Suprapubic skin (tissue), 4 donors: ENCODE results near the gene ZNF180. TPM values are rescaled to one million over a fixed set of nuclear protein-coding genes. Genes with fewer than 3 reads are reported as not detected.

ENCODE experiments used
- DNase-seq, 2 donors: peaks; one replicate each; pipeline ENCODE4 v3.0.0-alpha.2; 2019; ENCODE audit warnings: low spot score in 2 of 2
- H3K27ac ChIP-seq: fragments of 200-600 bp; sonication (generic); one replicate; pipeline ENCODE4 v1.5.1; 2019
- H3K27me3 ChIP-seq: fragments of 200-600 bp; sonication (generic); one replicate; pipeline ENCODE4 v1.5.1; 2019
- H3K36me3 ChIP-seq: fragments of 200-600 bp; sonication (generic); one replicate; pipeline ENCODE4 v1.5.1; 2019
- H3K4me1 ChIP-seq: fragments of 200-600 bp; sonication (generic); one replicate; pipeline ENCODE4 v1.5.1; 2019
- H3K4me3 ChIP-seq: fragments of 200-600 bp; sonication (generic); one replicate; pipeline ENCODE4 v1.5.1; 2019; ENCODE audit warnings: mild to moderate bottlenecking
- H3K9me3 ChIP-seq: fragments of 200-600 bp; sonication (generic); one replicate; pipeline ENCODE4 v1.5.1; 2019
- CTCF ChIP-seq, 2 donors: fragments of 200-600 bp in 1 of 2; fragments of 450-650 bp in 1 of 2; sonication (generic) in 1 of 2; IDR thresholded peaks; one replicate each; pipeline ENCODE4 v1.5.1; 2016 to 2019; ENCODE audit warnings: antibody characterized with exemption in 2 of 2, mild to moderate bottlenecking in 1 of 2, moderate library complexity in 1 of 2
- EP300 ChIP-seq: sonication (generic); formaldehyde crosslinking; IDR thresholded peaks from one replicate; pipeline ENCODE4 v1.6.1; 2017; ENCODE audit warnings: antibody characterized with exemption
- POLR2A ChIP-seq, 2 donors: fragments of 450-650 bp; IDR thresholded peaks; one replicate each; pipeline ENCODE4 v1.6.1; 2017; ENCODE audit warnings: antibody characterized with exemption in 2 of 2, mild to moderate bottlenecking in 2 of 2, moderate library complexity in 2 of 2
- POLR2AphosphoS5 ChIP-seq, 3 donors: sonication (generic); formaldehyde crosslinking; IDR thresholded peaks; one replicate each; pipeline ENCODE4 v1.6.1; 2017; ENCODE audit warnings: antibody characterized with exemption in 3 of 3
- WGBS: methylation state at CpG from one replicate; pipeline ENCODE4 v1.1.5; 2018; 5-methylcytosine and 5-hydroxymethylcytosine counted together
- total RNA-seq, 4 donors: library from RNA; depleted of rRNA; stranded (reverse); fragments of >200 nt; gene quantifications; one replicate each; pipeline ENCODE4 v1.1.0, GENCODE V29; 2016

ZNF180 gene
- total RNA-seq, 4 donors from 2014 or later: 7.7 to 11.7 (median 10.3) TPM

GRCh38 chr19:44435441-44435840 lies 64.9 kb downstream of the ZNF180 start:
- Histone ChIP-seq H3K27me3 (no peaks in the 10 kb centered on the region), H3K4me1 (no peaks in the 10 kb centered on the region), H3K36me3 (peaks cover 6% of the 10 kb centered on the region), H3K4me3 (no peak overlapping the region), H3K9me3 (peaks cover 30% of the 10 kb centered on the region), H3K27ac (no peak overlapping the region)
- TF ChIP-seq POLR2A (IDR thresholded peaks at IDR 0.05): no peak
- no peak for TF ChIP-seq CTCF (IDR thresholded peaks at IDR 0.05)
- TF ChIP-seq POLR2AphosphoS5 (IDR thresholded peaks at IDR 0.05): no peak
- no peak for TF ChIP-seq EP300
- DNase-seq: no peak
- 96% methylated on average over 2 of the region's 2 CpGs for WGBS

- Histone ChIP-seq H3K9me3 (peaks cover 44% of the 10 kb centered on the region), H3K36me3 (peaks cover 11% of the 10 kb centered on the region), H3K27ac (no peak overlapping the region), H3K27me3 (no peaks in the 10 kb centered on the region), H3K4me1 (no peaks in the 10 kb centered on the region), H3K4me3 (no peak overlapping the region)
- TF ChIP-seq CTCF (IDR thresholded peaks at IDR 0.05): no peak
- TF ChIP-seq POLR2AphosphoS5 (IDR thresholded peaks at IDR 0.05): no peak
- no peak for TF ChIP-seq EP300
- TF ChIP-seq POLR2A (IDR thresholded peaks at IDR 0.05): no peak
- 53% methylated on average over 1 of the region's 1 CpG for WGBS
- no peak for DNase-seq
Observed at GRCh38 chr19:44430956-44431355, 69.4 kb downstream of the ZNF180 start.

Other genes with a start within 250 kb of the ZNF180 start
- under 1 TPM in 2 of 4 donors, not detected in 2; 0.24 to 0.38 TPM for gene ZNF233, start 240.6 kb downstream of the ZNF180 start, total RNA-seq
- gene ZNF235, start 195.5 kb downstream of the ZNF180 start, total RNA-seq: 10 to 100 TPM in 1 of 4 donors, 1 to 10 TPM in 3; 2.1 to 11.8 (median 7.0) TPM
- 1 to 10 TPM; 1.6 to 7.0 (median 3.5) TPM for gene ZNF112, start 143.8 kb downstream of the ZNF180 start, total RNA-seq
- 1 to 10 TPM in 1 of 4 donors, under 1 TPM in 3; 0.21 to 2.8 (median 0.68) TPM for gene ZNF285, start 98.9 kb downstream of the ZNF180 start, total RNA-seq
- gene ZNF229, start 52.0 kb downstream of the ZNF180 start, total RNA-seq: 10 to 100 TPM in 1 of 4 donors, 1 to 10 TPM in 1, under 1 TPM in 2; 0.83 to 10.6 (median 1.6) TPM
- gene CEACAM20, start 29.2 kb upstream of the ZNF180 start, total RNA-seq: under 1 TPM in 1 of 4 donors, not detected in 3; 0.40 TPM
- not detected for gene IGSF23, start 113.0 kb upstream of the ZNF180 start, total RNA-seq
- gene PVR, start 143.4 kb upstream of the ZNF180 start, total RNA-seq: 10 to 100 TPM; 14.0 to 24.6 (median 15.5) TPM
- gene CEACAM19, start 171.0 kb upstream of the ZNF180 start, total RNA-seq: 10 to 100 TPM in 1 of 4 donors, 1 to 10 TPM in 3; 5.7 to 11.7 (median 8.4) TPM
- not detected for gene CEACAM16, start 198.6 kb upstream of the ZNF180 start, total RNA-seq
- gene BCL3, start 248.2 kb upstream of the ZNF180 start, total RNA-seq: 10 to 100 TPM; 13.9 to 29.1 (median 17.9) TPM